ENCODE results near the gene NPVF. TPM values are rescaled to one million over a fixed set of nuclear protein-coding genes. Genes with fewer than 3 reads are reported as not detected.

Gene NPVF
- total RNA-seq, 6 donors from 2014 or later = not detected

DNA sequence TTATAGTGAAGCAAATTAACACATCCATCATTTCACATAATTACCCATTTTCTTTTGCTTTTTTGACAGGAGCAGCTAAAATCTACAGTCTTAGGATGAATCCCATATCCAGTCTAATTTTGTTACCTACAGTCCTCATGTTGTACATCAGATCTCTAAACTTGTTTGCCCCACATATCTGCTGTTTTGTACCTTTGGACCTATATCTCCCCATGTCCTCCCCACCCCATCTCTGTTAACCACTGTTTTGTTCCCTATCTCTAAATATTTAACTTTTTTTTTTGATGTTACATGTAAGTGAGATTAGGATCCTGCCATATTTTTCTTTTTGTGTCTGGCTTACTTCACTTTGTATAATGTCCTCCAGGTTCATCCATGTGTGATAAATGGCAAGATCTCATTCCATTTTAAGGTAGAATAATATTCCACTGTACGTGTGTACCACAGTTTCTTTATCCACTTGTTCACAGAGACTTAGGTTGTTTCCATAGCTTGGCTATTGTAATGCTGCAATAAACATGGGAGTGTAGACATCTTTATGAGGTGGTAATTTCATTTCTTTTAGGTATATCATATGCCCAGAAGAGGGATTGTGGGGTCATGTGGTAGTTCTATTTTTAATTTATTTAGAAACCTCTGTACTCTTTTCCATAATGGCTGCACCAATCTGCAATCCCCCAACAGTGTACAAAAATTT lies 19.6 kb downstream of the NPVF start:
- no peaks in the 10 kb centered on the region for H3K36me3 ChIP-seq
- no peak for ATAC-seq (ENCODE audit: low FRiP score in 2 of 2)
- no peaks in the 10 kb centered on the region for H3K9me3 ChIP-seq
- H3K27me3 ChIP-seq = no peaks in the 10 kb centered on the region
- no peak overlapping the region for H3K4me3 ChIP-seq
- TF ChIP-seq POLR2A (IDR thresholded peaks at IDR 0.05) (no peak), POLR2AphosphoS5 (IDR thresholded peaks at IDR 0.05) (no peak), EP300 (IDR thresholded peaks at IDR 0.05) (no peak)
- TF ChIP-seq, protein P1, sequence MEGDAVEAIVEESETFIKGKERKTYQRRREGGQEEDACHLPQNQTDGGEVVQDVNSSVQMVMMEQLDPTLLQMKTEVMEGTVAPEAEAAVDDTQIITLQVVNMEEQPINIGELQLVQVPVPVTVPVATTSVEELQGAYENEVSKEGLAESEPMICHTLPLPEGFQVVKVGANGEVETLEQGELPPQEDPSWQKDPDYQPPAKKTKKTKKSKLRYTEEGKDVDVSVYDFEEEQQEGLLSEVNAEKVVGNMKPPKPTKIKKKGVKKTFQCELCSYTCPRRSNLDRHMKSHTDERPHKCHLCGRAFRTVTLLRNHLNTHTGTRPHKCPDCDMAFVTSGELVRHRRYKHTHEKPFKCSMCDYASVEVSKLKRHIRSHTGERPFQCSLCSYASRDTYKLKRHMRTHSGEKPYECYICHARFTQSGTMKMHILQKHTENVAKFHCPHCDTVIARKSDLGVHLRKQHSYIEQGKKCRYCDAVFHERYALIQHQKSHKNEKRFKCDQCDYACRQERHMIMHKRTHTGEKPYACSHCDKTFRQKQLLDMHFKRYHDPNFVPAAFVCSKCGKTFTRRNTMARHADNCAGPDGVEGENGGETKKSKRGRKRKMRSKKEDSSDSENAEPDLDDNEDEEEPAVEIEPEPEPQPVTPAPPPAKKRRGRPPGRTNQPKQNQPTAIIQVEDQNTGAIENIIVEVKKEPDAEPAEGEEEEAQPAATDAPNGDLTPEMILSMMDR (IDR thresholded peaks at IDR 0.05) = no peak
- DNase-seq = no peak
- 81 to 83% methylated on average over 1 of the region's 1 CpG for WGBS, 2 donors
- no peak overlapping the region for H3K27ac ChIP-seq
- no peaks in the 10 kb centered on the region for H3K4me1 ChIP-seq

DNA sequence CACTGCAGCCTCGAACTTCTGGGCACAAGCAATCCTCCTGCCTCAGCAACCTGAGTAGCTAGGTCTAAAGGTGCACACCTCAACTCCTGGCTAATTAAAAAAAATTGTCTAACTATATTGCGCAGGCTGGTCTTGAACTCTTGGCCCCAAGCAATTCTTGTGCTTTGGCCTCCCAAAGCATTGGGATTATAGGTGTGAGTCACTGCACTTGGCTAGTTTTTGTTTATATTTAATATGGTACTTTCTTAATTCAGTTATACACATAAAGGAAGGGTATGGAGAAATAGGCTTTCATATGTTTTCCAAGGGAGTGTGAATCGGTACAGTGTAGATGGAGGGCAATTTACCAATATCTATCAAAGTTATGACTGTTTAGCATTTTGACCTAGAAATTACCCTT lies 20.4 kb downstream of the NPVF start:
- no peaks in the 10 kb centered on the region for H3K36me3 ChIP-seq
- TF ChIP-seq, protein P1 (IDR thresholded peaks at IDR 0.05) = no peak
- no peak for TF ChIP-seq POLR2A (IDR thresholded peaks at IDR 0.05)
- TF ChIP-seq POLR2AphosphoS5 (IDR thresholded peaks at IDR 0.05) = no peak
- no peak for TF ChIP-seq EP300 (IDR thresholded peaks at IDR 0.05)
- H3K9me3 ChIP-seq = no peaks in the 10 kb centered on the region
- DNase-seq (no peak), ATAC-seq (ENCODE audit: low FRiP score in 2 of 2) (no peak)
- H3K27me3 ChIP-seq = no peaks in the 10 kb centered on the region
- no peak overlapping the region for H3K4me3 ChIP-seq
- H3K4me1 ChIP-seq = no peaks in the 10 kb centered on the region
- WGBS, 2 donors = 88 to 94% methylated on average over 3 of the region's 3 CpGs
- H3K27ac ChIP-seq = no peak overlapping the region

DNA sequence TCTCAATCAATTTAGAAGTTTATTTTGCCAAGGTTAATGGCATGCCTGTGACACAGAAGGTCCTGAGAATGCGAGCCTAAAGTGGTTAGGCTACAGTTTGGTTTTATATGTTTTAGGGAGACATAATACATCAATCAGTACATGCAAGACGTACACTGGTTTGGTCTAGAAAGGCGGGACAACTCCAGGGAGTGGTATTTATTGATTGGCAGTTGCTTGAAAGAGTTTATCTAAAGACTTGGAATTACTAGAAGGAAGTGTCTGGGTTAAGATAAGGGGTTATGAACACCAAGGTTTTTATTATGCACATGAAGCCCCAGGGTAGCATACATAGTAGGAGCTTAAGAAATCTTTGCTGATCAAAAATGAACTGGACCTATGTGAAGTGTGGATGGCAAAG lies 21.5 kb downstream of the NPVF start:
- H3K9me3 ChIP-seq = no peaks in the 10 kb centered on the region
- H3K36me3 ChIP-seq = no peaks in the 10 kb centered on the region
- 84 to 86% methylated on average over 3 of the region's 3 CpGs for WGBS, 2 donors
- H3K4me3 ChIP-seq = no peak overlapping the region
- ATAC-seq (ENCODE audit: low FRiP score in 2 of 2) = no peak
- no peak for TF ChIP-seq EP300 (IDR thresholded peaks at IDR 0.05)
- no peaks in the 10 kb centered on the region for H3K4me1 ChIP-seq
- DNase-seq = no peak
- no peaks in the 10 kb centered on the region for H3K27me3 ChIP-seq
- H3K27ac ChIP-seq = no peak overlapping the region

DNA sequence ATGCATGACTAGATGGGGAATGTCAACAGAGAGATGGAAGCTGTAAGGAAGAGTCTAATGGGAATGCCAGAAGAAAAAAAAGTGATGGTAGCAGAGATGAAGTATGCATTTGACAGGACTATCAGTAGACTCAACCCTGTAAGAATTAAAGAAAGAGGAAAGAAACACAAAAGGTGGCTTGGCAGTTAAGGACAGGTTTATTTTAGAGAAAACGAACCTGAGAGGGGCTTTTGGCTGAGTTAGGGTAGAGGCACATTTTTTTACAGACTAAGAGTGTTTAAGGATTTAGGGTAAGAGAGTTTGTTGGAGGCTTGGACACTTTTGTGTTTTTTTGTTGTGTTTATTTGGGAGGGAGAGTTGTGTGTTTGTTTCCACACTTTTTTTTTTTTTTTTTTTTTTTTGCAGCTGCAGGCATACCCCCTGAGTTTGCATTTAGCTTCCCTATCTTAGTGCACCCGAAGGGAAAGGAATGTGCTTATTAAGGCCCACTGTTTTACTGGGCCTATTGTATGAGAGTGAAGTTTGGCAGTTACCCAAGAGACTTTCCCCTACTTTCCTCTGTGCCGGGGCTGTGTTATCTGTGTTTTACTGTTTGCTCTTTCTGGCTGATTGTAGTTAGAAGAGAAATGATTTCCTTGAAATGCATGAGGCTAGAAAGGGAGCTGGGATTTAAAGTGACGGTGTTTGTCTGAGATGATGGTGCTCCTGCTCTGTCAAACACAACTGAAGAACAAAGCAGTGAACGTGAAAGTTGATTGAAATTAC lies 32.0 kb downstream of the NPVF start:
- Histone ChIP-seq H3K4me3 (no peak overlapping the region), H3K9me3 (no peaks in the 10 kb centered on the region), H3K27me3 (no peaks in the 10 kb centered on the region), H3K36me3 (no peaks in the 10 kb centered on the region), H3K27ac (no peak overlapping the region), H3K4me1 (no peaks in the 10 kb centered on the region)
- no peak for TF ChIP-seq EP300 (IDR thresholded peaks at IDR 0.05)
- TF ChIP-seq, protein P1 (IDR thresholded peaks at IDR 0.05) = no peak
- no peak for TF ChIP-seq POLR2A (IDR thresholded peaks at IDR 0.05)
- no peak for TF ChIP-seq POLR2AphosphoS5 (IDR thresholded peaks at IDR 0.05)
- ATAC-seq (ENCODE audit: low FRiP score in 2 of 2) (no peak), DNase-seq (no peak)
- 38 to 41% methylated on average over 5 of the region's 5 CpGs for WGBS, 2 donors

DNA sequence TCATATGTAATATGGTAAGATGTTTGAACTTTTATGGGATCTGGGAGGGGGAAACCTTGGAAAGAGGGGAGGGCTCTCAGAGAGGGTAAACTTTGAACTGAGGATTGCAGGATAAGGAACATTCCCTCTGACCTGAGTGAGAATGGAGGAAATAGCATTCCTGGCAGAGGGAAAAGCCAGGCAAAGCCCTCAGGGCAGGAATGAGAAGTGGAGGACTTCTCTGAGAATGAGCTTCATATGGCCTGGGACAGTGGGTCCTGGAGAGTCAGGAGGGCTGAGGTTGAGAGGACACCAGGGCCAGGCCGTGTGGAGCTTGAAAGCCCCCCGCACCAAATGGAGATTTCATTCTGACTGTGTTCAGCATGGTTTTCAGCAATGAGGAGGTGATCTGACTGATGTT lies 34.2 kb downstream of the NPVF start:
- no peaks in the 10 kb centered on the region for H3K4me1 ChIP-seq
- H3K27ac ChIP-seq = no peak overlapping the region
- no peak overlapping the region for H3K4me3 ChIP-seq
- no peaks in the 10 kb centered on the region for H3K36me3 ChIP-seq
- no peaks in the 10 kb centered on the region for H3K9me3 ChIP-seq
- no peak for DNase-seq
- TF ChIP-seq POLR2A (IDR thresholded peaks at IDR 0.05) (no peak), POLR2AphosphoS5 (IDR thresholded peaks at IDR 0.05) (no peak), EP300 (IDR thresholded peaks at IDR 0.05) (no peak)
- TF ChIP-seq, protein P1 (IDR thresholded peaks at IDR 0.05) = no peak
- ATAC-seq (ENCODE audit: low FRiP score in 2 of 2) = no peak
- no peaks in the 10 kb centered on the region for H3K27me3 ChIP-seq
- WGBS, 2 donors = 71 to 97% methylated on average over 1 to 2 of the region's 2 CpGs
